ENCODE results near the gene RRP1. TPM values are rescaled to one million over a fixed set of nuclear protein-coding genes. Genes with fewer than 3 reads are reported as not detected.
"Not testable (repeated sequence)": the region's sequence is repeated elsewhere in the genome, so short reads cannot be mapped to it uniquely, and the experiment has no call there.

Gene RRP1
- total RNA-seq, 4 donors from 2014 or later = 11.0 to 20.1 (median 18.7) TPM

DNA sequence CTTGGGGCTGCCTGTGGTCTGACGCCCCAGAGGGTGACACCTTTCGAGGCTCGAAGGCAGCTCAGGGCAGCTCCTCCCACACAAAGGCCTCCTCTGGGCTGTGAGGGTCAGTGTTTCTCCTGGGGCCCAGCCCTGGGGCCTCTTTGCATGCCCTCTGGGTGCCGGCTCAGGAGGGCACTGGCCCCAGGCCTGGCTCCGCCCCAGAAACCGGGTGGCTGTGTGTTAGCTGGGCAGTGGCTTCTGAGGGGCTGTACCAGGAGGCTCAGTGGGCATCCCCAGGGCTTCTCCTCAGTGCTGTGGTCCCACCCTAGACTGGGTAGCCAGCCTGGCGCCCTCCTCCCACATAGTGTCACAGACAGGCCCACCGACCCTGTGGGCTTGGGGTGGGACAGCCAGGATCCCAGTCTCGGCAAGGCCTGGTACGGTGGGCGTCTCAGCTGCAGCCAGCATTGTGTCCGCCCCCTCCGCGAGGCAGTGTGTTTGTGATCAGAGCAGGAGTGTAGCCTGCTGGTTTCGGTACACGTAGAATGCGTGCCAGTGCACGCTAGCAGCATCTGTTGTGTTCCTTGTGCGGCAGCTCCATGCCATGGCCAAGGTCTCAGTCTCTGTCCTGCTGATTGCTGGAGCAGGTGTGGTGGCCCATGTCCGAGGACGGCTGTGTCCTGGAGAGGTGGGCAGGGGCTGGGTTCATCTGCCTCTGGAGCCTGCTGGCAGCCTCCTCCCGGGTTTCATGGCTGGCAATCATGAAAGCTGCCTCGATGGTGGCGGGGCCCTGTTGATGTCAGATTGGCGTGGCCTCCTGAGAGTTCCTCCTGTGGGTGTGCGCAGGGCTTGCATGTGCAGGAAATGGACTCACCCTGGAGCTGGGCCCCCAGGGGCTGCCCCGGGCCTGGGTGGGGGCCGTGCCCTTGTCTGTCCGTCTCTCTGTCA, 28.0 kb downstream of the RRP1 start:
- intact Hi-C loops (cut with DNase I) = no loop called here
- 81 to 93% methylated on average over 11 to 16 of the region's 29 CpGs for WGBS, 2 donors
- H3K4me3 ChIP-seq (replicated peaks in 1 of 3) = no peak overlapping the region
- TF ChIP-seq POLR2A (IDR thresholded peaks at IDR 0.05) (no peak), CTCF (IDR thresholded peaks at IDR 0.05) (no peak)
- H3K4me1 ChIP-seq = no peaks in the 10 kb centered on the region
- no peak overlapping the region for H3K27ac ChIP-seq
- no peaks in the 10 kb centered on the region for H3K9me3 ChIP-seq
- DNase-seq = no peak
- H3K27me3 ChIP-seq = no peaks in the 10 kb centered on the region
- H3K36me3 ChIP-seq = no peaks in the 10 kb centered on the region

DNA sequence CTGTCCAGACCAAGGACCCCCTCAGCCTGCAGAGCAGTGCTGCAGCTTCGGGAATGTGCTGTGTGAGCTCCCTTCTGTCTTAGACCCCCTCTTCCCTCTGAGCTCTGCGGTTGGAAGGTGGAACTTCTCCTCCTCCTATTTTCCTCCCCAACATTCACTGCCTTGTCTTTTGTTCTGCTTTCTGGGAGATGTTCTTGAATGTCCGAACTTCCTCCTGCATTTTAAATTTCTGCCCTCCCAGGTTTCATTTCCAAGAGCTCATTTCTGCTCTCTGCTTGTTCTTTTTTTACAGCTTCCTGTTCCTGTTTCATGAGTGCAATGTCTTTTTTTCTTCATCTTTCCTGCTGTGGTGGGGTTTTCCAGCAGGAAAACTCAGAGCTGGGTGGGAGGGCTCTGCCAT, 29.3 kb downstream of the RRP1 start:
- WGBS, 2 donors = 88 to 95% methylated on average over 3 of the region's 3 CpGs
- no peaks in the 10 kb centered on the region for H3K27me3 ChIP-seq

DNA sequence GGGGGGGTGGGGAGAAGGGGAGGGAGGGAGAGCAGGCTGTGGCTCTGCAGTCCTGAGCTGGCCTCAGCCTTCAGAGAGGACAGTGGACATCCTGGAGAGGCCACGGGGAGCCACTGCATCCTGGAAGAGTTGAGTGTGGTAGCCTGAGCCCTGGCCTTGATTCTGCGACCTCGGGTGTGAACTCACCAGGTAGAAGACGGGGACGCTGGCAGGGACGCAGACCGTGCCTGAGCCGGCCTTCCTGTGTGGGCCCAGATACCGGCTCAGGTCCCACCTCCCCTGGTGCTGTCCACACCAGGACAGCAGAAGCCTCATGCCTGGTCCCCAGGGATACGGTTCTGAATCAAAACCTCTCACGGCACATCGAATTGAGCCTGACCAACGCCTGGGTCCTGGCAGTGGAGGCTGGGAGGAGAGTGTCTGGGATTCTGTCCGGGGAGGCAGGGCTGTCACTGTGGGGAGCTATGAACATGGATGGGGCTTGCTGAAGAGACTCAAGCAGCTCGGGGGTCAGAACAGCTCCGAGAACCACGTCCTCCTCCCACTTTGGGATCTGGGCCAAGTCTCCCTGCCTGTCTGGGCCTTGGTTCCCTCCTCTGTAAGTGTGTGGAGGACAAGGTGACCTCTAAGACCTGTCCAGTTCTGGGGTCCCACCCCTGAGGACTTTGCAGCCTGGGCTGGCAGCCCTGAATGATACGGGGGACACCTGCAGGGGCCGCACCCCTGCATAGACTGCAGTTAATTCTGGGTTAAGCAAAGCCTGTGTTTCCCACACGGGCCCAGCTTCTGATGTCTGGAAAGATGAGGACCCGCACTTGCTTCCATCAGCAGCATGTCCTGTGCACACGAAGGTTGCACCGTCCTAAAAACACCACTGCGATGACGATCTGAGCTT, 30.4 kb downstream of the RRP1 start:
- intact Hi-C loops (cut with DNase I) = no loop called here
- H3K36me3 ChIP-seq = no peaks in the 10 kb centered on the region
- H3K27ac ChIP-seq = no peak overlapping the region
- no peaks in the 10 kb centered on the region for H3K4me1 ChIP-seq
- WGBS, 2 donors = 86 to 90% methylated on average over 13 to 22 of the region's 25 CpGs
- no peaks in the 10 kb centered on the region for H3K9me3 ChIP-seq
- no peak for DNase-seq
- no peak overlapping the region for H3K4me3 ChIP-seq (replicated peaks in 1 of 3)
- TF ChIP-seq CTCF (IDR thresholded peaks at IDR 0.05) (no peak), POLR2A (IDR thresholded peaks at IDR 0.05) (no peak)
- H3K27me3 ChIP-seq = no peaks in the 10 kb centered on the region

More for the DNA sequence above, 29.3 kb downstream of the RRP1 start:
- no peaks in the 10 kb centered on the region for H3K36me3 ChIP-seq
- no peak overlapping the region for H3K27ac ChIP-seq
- no peaks in the 10 kb centered on the region for H3K9me3 ChIP-seq
- H3K4me1 ChIP-seq = no peaks in the 10 kb centered on the region
- H3K4me3 ChIP-seq (replicated peaks in 1 of 3) = no peak overlapping the region
- no peak for TF ChIP-seq POLR2A (IDR thresholded peaks at IDR 0.05)
- no peak for TF ChIP-seq CTCF (IDR thresholded peaks at IDR 0.05)
- DNase-seq = no peak
- intact Hi-C loops (cut with DNase I) = no loop called here

DNA sequence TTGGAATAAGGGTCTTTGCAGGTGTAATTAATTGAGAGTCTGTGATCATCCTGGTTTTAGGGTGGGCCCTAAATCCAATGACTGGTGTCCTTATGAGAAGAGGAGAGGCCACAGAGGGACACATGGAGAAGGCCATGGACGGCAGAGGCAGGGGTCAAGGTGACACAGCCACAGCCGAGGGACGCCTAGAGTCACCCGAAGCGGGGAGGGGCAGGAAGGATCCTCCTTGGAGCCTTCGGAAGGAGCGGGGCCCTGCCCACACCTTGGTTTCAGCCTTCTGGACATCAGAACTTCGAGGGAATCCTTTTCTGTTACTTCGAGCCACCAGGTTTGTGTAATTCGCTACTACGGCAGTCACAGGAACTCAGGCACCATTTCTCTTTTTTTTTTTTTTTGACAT, 31.1 kb downstream of the RRP1 start:
- no peaks in the 10 kb centered on the region for H3K27me3 ChIP-seq
- no peak for TF ChIP-seq POLR2A (IDR thresholded peaks at IDR 0.05)
- TF ChIP-seq CTCF (IDR thresholded peaks at IDR 0.05) = no peak
- DNase-seq = no peak
- H3K4me3 ChIP-seq (replicated peaks in 1 of 3) = no peak overlapping the region
- WGBS, 2 donors = 93 to 96% methylated on average over 11 of the region's 11 CpGs
- H3K4me1 ChIP-seq = no peaks in the 10 kb centered on the region
- intact Hi-C loops (cut with DNase I) = no loop called here
- H3K27ac ChIP-seq = no peak overlapping the region
- no peaks in the 10 kb centered on the region for H3K36me3 ChIP-seq
- no peaks in the 10 kb centered on the region for H3K9me3 ChIP-seq

DNA sequence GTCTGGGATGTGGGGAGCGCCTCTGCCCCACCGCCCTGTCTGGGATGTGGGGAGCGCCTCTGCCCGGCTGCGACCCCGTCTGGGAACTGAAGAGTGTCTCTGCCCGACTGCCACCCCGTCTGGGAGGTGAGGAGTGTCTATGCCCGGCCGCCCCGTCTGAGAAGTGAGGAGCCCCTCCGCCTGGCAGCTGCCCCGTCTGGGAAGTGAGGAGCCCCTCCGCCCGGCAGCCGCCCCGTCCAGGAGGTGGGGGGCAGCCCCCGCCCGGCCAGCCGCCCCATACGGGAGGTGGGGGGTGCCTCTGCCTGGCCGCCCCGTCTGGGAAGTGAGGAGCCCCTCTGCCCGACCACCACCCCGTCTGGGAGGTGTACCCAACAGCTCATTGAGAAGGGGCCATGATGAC, 32.8 kb downstream of the RRP1 start:
- DNase-seq; H3K9me3 ChIP-seq; H3K4me1 ChIP-seq; H3K27ac ChIP-seq; H3K4me3 ChIP-seq (replicated peaks in 1 of 3); H3K27me3 ChIP-seq; H3K36me3 ChIP-seq; intact Hi-C loops (cut with DNase I): not testable (repeated sequence)
- WGBS, 2 donors = 85 to 91% methylated on average over 4 to 7 of the region's 25 CpGs

- intact Hi-C loops (cut with DNase I); H3K4me3 ChIP-seq (replicated peaks in 1 of 3): not testable (repeated sequence)
- WGBS, 2 donors = 77 to 90% methylated on average over 5 of the region's 5 CpGs
Measured at GRCh38 chr21:43822741-43823140, 33.4 kb downstream of the RRP1 start.

More at GRCh38 chr21:43822741-43823140, 33.4 kb downstream of the RRP1 start:
- not testable (repeated sequence) for H3K27me3 ChIP-seq, H3K4me1 ChIP-seq, H3K9me3 ChIP-seq, H3K36me3 ChIP-seq, DNase-seq, H3K27ac ChIP-seq
